HTR-8/SVneo (cell line): Measurements from ENCODE around the gene STK11IP.

ENCODE experiments used
- DNase-seq: peaks from one replicate; pipeline ENCODE4 v3.0.0; 2011; ENCODE audit warnings: low spot score, mixed read lengths; ENCODE audit not compliant: insufficient read length
- FAIRE-seq: peaks from 2 replicates; lab custom pipeline; 2011; peaks lifted over from hg19 to GRCh38; lab: Jason Lieb, UNC

STK11IP gene

DNA sequence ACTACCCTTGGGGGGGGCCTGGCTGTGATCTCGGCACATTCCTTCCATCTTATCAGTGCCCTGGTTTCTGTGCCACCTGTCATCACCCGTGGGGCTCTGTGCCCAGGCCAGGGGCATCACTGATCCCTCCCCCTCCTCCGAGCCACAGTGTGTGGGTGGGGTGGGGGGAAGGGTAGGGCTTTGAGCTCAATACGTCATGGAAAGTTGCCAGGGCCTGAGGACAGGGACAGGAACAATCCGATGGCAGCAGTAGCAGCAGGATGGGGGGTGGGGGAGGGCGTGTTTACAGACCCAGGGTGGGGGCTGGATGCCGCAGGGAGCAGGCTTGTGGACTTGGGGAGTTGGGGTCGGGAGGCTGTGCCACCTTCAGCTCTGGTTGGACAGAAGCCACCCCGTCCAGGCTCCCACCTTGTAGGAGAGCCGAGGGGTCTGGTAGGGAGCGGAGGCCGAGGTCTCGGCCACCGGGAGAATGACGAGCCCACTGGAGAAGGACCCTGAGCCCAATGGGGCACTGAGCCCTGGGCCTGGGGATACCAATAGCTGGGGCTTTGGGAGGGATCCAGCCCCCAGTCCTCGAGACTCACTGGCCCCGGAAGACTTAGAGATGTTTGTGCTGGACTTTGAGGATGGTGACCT, 33.2 kb downstream of the STK11IP start:
- FAIRE-seq (no peak), DNase-seq (no peak)

DNA sequence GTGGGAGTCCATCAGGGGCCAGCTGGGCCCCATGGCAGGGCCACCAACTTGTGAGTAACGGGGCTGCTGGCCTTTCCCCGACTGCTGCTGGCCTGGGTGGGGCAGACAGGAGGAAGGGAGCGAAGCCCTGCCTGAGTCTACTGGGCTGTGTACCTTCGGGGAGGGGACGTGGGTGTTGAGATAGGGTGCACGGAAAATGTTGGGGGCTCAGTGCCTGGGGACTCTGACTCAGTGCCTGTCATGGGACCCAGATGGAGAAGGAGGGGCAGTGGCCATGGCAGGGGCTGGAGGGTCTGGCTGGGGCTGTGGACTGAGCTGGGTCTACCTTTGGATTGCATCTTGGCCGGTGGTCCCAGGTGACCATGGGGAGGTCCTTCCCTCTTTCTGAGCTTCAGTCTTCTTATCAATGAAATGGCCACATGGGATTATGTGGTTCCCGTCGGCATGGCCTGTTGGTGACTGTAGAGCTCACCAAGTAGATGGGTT, 33.8 kb downstream of the STK11IP start:
- FAIRE-seq: no peak
- DNase-seq: no peak

DNA sequence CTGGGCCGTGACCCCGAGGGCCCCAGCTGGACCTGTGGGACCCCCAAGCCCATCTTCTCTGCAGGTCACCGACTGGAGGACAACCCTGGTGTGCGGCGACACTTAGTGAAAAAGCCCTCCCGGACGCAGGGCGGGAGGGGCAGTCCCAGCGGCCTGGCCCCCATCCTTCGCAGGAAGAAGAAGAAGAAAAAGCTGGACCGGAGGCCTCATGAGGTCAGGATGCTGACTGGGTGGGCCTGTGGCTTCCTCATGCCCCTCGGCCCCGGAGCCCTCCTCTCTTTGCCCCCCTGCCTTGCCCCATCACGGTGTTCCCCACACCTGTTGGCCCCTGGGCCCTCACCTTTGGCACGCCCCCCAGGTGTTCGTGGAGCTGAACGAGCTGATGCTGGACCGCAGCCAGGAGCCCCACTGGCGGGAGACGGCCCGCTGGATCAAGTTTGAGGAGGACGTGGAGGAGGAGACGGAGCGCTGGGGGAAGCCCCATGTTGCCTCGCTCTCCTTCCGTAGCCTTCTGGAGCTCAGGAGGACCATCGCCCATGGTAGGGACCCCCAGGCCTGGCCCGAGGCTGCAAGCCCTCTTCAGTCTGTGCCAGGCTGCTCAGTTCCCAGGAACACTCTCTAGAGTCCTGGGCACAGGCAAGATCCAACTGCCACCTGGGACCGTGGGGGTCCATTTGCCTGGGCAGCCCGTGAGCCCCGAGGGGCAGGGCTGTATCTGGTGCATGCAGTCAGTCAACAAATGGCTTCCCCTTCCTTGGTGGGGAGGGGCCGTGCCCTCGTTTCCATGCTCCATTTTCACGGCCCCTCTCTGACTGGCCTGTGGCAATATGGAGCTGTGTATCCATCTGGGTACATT, 34.5 kb downstream of the STK11IP start:
- no peak for DNase-seq
- no peak for FAIRE-seq

DNA sequence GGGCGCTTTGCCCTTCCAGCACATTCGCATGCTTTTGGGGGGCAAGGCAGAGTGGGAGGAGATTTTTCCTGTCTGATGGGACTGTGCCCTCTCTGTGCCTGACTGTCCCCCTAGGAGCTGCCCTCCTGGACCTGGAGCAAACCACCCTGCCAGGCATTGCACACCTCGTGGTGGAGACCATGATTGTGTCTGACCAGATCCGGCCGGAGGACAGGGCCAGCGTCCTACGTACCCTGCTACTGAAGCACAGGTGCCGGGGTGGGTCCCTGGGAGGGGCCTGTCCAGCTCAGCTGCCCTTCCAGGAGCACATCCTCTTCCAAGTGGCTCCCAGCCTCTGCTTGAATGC, 35.1 kb downstream of the STK11IP start:
- no peak for FAIRE-seq
- no peak for DNase-seq

DNA sequence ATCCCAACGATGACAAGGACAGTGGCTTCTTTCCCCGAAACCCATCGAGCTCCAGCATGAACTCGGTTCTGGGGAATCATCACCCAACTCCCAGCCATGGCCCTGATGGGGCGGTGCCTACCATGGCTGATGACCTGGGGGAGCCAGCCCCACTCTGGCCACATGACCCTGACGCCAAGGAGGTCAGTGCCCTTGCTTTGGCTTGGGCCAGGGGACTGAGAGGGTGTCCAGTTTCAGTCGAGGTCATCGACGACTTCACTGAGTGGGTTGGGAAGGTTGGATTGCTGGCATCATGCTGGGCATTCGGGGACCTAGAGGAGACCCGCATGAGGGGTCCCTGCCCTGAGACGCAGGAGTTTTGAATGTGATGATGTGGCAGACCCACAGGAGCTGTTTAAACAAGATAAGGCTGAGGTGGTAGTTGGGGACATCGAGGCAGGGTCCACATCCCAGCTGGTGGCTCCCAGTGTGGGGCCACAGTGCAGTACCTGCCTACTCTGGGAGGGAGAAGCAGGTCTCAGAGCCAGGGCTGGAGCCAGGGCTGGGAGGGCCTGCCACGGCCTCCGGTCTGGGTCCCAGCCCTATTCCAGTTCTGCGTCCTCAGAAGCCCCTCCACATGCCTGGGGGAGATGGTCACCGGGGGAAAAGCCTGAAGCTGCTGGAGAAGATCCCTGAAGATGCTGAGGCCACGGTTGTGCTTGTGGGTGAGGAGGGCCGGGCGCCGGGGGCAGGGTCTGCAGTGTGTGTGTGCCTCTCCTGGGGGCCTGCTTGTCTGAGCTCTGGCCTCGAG, 35.8 kb downstream of the STK11IP start:
- FAIRE-seq: no peak

DNA sequence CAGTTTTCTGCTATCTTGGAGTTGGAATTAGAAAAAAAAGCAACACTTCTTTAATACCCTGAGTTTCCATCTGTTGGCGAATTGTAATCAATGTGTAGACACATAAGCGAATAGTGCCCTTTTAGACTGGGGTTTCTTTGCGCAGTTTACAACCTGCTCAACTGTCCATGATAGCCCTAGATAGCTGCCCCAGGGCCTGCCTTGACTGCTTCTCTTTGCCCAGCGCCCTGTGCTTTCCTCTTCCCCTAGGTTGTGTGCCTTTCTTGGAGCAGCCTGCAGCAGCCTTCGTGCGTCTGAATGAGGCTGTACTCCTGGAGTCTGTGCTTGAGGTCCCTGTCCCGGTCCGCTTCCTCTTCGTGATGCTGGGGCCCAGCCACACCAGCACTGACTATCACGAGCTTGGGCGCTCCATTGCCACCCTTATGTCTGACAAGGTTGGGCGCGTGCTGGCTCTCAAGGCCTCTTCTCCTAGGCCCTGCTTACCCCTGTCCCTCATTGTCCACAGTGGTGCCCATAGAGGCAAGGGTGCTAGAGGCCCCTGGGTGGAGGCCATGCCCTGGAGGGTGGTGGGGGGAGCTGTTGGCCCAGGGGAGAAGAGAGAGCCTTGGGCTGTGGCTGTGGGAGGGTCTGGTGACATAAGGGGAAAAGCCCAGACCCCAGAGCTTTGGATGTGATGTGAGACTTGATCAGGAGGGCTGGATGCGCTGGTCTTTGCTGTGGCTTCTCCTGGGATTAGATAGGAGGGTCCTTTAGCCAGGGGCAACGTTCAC, 36.7 kb downstream of the STK11IP start:
- DNase-seq (no peak), FAIRE-seq (no peak)

More for the DNA sequence above, 35.8 kb downstream of the STK11IP start:
- no peak for DNase-seq

DNA sequence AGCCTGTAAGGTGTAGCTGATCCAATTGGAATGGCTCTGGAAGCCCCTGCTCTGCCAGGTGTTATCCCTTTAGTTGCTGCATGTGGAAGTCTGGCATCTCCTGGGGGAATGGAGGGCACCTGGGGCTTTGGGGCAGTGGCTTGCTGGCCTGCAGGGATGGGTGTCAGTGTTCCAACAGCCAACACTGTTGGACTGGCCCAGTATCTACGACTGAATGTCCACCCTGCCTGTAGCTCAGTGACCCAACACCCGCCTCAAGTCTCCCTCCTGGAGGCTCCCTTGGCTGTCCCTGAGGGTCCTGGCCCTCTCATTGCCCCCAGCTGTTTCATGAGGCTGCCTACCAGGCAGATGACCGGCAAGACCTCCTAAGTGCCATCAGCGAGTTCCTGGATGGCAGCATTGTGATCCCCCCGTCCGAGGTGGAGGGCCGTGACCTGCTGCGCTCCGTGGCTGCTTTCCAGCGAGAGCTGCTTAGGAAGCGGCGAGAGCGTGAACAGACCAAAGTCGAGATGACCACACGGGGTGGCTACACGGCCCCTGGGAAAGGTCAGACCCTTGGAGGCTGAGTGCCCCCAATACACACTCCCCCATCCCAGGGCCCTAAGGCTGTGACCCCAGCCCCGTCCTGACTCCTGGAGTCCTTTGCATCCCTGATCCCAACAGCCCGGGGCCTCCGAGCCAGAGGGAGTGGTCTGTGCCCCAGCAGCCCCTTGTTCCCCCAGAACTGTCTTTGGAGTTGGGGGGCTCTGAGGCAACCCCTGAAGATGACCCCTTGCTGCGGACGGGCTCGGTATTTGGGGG, 37.5 kb downstream of the STK11IP start:
- no peak for FAIRE-seq
- no peak for DNase-seq

DNA sequence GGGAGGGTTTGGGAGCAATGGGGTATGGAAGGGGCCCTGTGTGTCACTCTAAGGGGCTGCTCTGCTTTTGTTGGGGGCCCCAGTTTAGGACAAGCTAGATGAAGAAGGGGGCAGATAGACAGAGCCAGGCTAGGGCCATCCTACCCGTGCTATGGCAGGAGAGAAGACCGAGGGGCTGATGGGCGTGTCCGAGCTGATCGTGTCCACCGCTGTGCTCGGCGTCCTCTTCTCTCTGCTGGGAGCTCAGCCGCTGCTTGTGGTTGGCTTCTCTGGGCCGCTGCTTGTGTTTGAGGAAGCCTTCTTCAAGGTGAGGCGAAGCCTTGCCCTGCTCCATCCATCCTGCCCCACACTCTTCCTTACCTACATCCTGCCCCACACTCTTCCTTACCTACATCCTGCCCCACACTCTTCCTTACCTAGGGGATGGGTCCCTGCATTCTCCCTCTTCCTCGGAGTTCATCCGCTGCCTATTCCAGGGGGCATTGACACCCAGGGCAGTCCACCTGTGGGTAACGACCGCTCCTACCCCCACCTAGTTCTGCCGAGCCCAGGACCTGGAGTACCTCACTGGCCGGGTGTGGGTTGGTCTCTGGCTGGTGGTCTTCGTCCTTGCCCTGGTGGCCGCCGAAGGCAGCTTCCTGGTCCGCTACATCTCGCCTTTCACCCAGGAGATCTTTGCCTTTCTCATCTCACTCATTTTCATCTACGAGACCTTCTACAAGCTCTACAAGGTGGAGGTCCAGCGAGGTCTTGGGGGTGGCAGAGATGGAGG, 38.7 kb downstream of the STK11IP start:
- no peak for DNase-seq
- FAIRE-seq: no peak

DNA sequence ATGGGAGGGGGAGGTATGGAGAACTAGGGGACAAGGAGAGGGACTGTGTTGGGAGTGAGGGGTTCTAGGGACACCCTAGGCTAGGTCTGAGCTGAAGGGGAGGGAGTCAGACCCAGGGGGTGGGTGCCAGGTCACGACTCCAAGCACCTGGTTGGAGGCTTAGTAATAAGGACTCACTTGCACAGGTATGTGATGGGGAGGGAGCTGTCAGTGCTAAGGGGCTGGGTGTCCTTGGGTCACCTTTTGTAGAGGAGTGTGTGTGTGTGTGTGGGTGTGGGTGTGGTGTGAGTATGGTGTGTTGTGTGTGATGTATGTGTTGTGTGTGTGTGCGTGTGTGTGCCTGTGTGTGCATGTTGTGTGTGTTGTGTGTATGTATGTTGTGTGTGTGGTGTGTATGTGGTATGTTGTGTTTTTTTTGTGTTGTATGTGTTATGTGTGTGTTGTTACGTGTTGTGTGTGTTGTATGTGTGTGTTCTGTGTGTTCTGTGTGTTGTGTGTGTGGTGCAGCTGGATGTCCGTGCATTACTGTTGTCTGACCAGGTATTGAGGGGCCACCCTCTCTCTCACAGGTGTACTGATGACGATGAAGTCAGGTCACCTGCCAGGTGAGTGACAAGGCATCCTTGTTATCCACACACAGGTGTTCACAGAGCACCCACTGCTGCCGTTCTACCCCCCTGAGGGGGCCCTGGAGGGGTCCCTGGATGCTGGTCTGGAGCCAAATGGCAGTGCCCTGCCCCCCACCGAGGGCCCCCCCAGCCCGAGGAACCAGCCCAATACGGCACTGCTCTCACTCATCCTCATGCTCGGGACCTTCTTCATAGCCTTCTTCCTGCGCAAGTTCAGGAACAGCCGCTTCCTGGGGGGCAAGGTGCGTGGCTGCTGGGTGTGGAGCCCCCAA, 39.5 kb downstream of the STK11IP start:
- peak; percentile 95 for FAIRE-seq
- no peak for DNase-seq

DNA sequence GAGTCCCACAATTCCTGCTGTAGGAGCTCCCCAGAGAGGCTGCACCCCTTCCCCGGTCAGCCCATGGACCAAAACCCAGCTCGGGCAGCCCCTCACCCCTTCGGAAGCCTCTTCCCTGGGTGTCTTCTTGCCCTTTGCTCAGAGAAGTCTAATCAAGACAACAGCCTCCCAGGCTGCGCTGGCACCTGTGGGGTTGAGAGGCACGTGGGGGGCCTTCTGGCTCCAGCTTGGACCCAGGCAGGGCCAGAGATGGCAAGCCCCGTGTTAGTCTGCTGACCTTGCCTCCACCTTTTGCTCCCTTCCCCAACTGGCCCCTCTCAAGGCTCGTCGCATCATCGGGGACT, 40.2 kb downstream of the STK11IP start:
- FAIRE-seq (no peak), DNase-seq (no peak)

DNA sequence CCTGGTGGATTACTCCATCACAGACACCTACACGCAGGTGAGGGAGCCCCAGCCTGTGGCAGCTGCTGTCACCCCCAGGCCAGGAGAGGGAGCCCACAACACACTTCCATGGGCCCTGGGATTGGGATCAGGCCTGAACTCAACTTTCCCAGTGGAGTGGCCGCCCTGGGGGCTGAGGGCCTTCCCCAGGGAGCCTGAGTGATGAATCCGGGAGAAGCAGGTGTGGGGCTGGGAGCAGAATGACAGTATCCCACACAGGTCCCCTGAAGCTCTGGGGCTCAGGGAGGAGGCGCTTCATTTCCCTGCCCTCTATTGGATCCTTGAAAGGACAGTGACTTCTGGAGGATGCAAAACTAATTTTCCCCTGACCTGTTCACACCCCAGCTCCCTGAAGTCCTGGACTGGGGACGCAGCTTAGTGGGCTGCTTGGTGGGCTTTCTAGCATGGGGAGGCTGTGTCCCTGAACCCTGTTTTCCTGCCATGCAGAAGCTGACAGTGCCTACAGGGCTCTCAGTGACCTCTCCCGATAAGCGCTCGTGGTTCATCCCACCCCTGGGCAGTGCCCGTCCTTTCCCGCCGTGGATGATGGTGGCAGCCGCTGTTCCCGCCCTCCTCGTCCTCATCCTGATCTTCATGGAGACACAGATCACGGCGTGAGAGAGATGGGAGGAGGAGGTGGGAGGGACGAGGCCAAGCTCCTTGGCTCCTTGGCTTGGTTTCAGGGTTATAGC, 40.7 kb downstream of the STK11IP start:
- no peak for FAIRE-seq
- DNase-seq: no peak

DNA sequence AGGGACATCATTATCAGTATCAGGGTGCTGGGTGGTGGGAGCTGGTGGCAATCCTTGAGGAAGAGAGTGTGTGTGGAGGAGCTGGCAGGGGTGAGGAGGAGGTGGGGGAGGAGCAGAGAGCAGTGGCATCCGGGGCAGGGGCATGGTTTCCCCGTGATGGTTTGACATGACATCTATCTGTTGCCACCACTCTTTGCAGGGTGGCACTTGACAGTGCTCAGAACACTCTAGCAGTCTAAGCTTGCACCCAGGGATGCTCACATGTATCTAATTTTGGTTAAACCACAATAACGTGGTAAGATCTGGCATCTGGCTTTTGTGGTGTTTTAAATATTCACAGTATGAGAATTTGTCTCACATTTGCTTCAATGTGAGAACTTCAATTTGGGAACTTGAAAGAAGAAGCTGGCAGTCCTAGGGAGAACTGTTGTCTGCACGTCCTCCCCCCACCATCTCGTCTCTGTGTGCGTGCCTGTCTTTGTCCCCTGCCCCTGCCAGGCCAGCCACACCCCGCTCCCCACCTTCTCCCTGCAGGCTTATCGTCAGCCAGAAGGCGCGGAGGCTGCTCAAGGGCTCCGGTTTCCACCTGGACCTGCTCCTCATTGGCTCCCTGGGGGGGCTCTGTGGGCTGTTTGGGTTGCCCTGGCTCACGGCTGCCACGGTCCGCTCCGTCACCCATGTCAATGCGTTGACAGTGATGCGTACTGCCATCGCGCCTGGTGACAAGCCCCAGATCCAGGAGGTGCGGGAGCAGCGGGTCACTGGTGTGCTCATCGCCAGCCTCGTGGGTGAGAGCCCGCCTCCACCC, 41.5 kb downstream of the STK11IP start:
- no peak for DNase-seq
- FAIRE-seq: no peak

DNA sequence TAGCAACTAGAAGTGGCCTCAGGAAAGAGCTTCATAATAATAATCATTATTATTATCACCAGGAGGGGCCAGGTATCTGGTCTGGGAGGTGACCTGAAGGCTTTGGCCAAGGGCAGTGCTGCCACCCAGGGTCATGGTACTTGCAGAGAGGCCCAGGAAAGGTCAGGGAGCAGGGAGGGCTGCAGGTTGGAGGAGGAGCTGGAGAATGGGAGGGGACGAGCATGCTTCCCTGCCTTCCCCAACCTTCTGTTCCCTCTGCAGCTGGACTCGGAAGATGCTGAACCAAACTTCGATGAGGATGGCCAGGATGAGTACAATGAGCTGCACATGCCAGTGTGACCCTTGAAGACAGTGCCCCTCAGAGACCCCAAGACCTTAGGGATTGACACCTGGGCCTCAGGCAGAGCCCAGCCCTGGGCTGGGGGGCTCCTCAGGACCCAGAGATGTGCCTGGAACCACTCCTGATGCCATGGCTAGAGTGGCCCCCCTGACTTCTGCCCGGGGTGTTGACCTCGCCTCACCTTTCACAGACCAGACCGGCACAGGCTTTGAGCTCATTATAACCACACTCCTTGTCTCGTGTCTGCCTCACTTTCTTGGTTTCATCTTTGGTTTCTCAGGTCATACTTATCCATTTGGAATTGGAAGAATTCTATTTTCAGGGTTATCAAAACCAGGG, 43.9 kb downstream of the STK11IP start:
- DNase-seq: no peak
- no peak for FAIRE-seq

DNA sequence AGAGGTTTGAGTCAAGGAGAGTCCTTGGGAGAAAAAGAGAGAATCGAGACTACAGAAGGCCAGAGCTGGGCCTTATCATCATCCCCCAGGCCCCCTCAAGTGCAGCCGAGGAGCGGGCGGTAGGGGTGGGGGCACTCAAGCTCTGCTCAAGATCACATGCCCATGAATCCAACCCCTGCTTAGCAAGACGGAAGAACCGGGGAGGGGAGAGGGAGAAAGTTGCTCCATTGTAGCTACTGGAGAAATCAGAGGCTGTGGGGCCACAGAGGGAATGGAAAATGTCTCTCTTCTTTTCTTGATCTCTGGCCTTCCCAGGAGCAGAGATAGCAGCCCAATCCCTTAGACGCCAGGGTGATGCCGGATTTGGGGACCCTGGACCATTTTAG, 44.4 kb downstream of the STK11IP start:
- no peak for DNase-seq
- FAIRE-seq: no peak

DNA sequence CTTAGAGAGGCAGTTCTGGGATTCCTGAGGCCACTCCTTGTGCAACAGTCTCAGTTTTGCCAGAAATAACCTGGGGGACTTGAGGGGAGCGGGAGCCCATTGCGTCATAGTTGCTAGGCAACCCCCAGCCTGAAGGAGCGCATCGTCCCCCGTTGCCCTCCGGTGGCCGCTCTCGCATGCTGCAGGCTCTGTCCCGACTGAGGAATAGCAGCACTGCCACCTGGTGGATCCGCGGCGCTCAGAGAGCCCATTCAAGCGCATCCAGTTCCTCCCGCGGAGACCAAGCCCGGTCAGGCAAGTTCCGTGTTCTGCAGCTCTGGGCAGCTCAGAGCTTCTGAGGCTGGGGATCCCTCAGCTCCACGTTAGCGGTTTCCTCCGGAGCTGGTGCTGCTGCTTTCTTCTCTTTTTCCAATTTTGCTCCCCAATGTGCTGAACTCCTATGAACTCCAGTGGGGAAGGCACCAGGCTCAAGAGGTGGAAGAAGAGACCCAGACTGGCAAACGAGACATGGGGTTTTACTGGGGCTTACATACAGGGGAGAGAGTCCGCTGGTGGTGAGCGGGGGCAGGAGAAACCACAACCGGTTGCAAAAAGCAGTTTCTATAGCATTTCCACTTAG, 44.9 kb downstream of the STK11IP start:
- peak; percentile 92 for FAIRE-seq
- DNase-seq: peak; percentile 91
